SU-DHL-6 (cell line): Measurements from ENCODE around the gene OR9A4.
"Not testable (repeated sequence)": the region's sequence is repeated elsewhere in the genome, so short reads cannot be mapped to it uniquely, and the experiment has no call there.

Experiments used
- H2AFZ ChIP-seq: fragments of 200-600 bp; sonication (generic); 2 replicates; pipeline ENCODE4 v1.6.1; 2014; ENCODE audit warnings: low read depth, mild to moderate bottlenecking, moderate library complexity, mixed read lengths, antibody characterized with exemption, low read length; ENCODE audit not compliant: severe bottlenecking
- H3F3A ChIP-seq: fragments of 200-600 bp; shearing (Covaris generic); 2 replicates; pipeline ENCODE4 v1.6.0; 2016; ENCODE audit warnings: antibody characterized with exemption, mild to moderate bottlenecking; ENCODE audit not compliant: insufficient read depth
- H3K27ac ChIP-seq: fragments of 200-600 bp; sonication (generic); 2 replicates; pipeline ENCODE4 v1.5.1; 2016; ENCODE audit warnings: low read depth, mild to moderate bottlenecking, low read length, moderate library complexity, mixed read lengths
- H3K27me3 ChIP-seq: fragments of 200-600 bp; sonication (generic), shearing (Covaris generic); 2 replicates; pipeline ENCODE4 v1.6.0; 2014; ENCODE audit warnings: mild to moderate bottlenecking, low read length
- H3K36me3 ChIP-seq: fragments of 200-600 bp; sonication (generic); 2 replicates; pipeline ENCODE4 v1.6.1; 2014; ENCODE audit warnings: mild to moderate bottlenecking, low read length, mixed read lengths
- H3K4me2 ChIP-seq: fragments of 300-600, 200-600 bp; shearing (Covaris generic), sonication (generic); 2 replicates; pipeline ENCODE4 v1.6.0; 2014; ENCODE audit warnings: low read length, low read depth, mild to moderate bottlenecking; ENCODE audit not compliant: poor library complexity, severe bottlenecking
- H3K4me3 ChIP-seq: fragments of 200-600 bp; sonication (generic); 2 replicates; pipeline ENCODE4 v1.5.1; 2014; ENCODE audit warnings: antibody characterized with exemption, low read length, mild to moderate bottlenecking, mixed read lengths; ENCODE audit not compliant: insufficient read depth, poor library complexity, severe bottlenecking
- H3K79me2 ChIP-seq: fragments of 200-600 bp; sonication (generic); 2 replicates; pipeline ENCODE4 v1.6.1; 2014; ENCODE audit warnings: mild to moderate bottlenecking, low read length, moderate library complexity; ENCODE audit not compliant: insufficient read depth
- H3K9ac ChIP-seq: fragments of 200-600 bp; sonication (generic); 2 replicates; pipeline ENCODE4 v1.7.0; 2014; ENCODE audit warnings: mild to moderate bottlenecking, low read length
- H3K9me2 ChIP-seq: fragments of 200-600 bp; sonication (generic); replicated peaks from 2 replicates; pipeline ENCODE4 v1.6.1; 2014; ENCODE audit warnings: low read length; ENCODE audit not compliant: insufficient read depth
- H3K9me3 ChIP-seq: fragments of 200-600 bp; sonication (generic); 2 replicates; pipeline ENCODE4 v1.6.1; 2014; ENCODE audit warnings: low read length, mixed read lengths; ENCODE audit not compliant: insufficient read depth
- H4K20me1 ChIP-seq: fragments of 200-600 bp; sonication (generic); 2 replicates; pipeline ENCODE4 v1.6.1; 2014; ENCODE audit warnings: low read depth, mild to moderate bottlenecking, antibody characterized with exemption, low read length, moderate library complexity, mixed read lengths
- EZH2phosphoT487 ChIP-seq: fragments of 200-600 bp; sonication (generic), shearing (Covaris generic); conservative IDR thresholded peaks from 2 replicates; pipeline ENCODE4 v1.6.1; 2018; ENCODE audit warnings: mild to moderate bottlenecking, antibody characterized with exemption, low read length, moderate library complexity, mixed read lengths
- TF ChIP-seq, protein P1 (sequence below): fragments of 200-600 bp; sonication (generic); IDR thresholded peaks from one replicate; pipeline ENCODE4 v1.5.1; 2017; ENCODE audit warnings: antibody characterized with exemption, mild to moderate bottlenecking, low read length, moderate library complexity; ENCODE audit not compliant: insufficient read depth, poor library complexity, severe bottlenecking

Gene OR9A4

DNA sequence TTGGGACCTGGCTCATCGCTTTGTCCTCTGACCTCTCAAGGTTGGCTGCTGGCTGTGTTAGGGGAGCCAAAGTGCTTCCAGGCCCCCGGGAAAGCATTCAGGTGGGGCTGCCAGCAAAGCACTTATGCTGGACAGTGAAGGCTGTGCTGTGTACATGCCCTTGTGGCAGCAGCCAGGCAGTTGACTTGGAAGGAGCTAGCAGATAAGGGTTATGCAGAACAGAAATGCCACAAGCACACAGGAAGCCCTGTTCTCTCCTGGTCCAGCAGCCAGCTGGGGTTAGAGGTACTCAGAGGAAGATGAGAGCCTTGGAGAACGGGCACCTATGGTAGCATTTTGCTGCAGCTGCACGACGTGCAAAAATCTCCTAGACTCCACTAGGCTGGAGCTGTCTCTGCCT lies 35.2 kb upstream of the OR9A4 start:
- Histone ChIP-seq H4K20me1 (no peaks in the 10 kb centered on the region), H3K4me2 (no peak overlapping the region), H3K36me3 (no peaks in the 10 kb centered on the region), H3K79me2 (no peaks in the 10 kb centered on the region), H3K27me3 (no peaks in the 10 kb centered on the region), H3K4me3 (no peak overlapping the region), H3F3A (no peaks in the 10 kb centered on the region), H3K9ac (no peak overlapping the region), H2AFZ (no peak overlapping the region), H3K9me2 (no peaks in the 10 kb centered on the region), H3K9me3 (no peaks in the 10 kb centered on the region), H3K27ac (no peak overlapping the region)
- TF ChIP-seq EZH2phosphoT487 = no peak
- TF ChIP-seq, protein P1, sequence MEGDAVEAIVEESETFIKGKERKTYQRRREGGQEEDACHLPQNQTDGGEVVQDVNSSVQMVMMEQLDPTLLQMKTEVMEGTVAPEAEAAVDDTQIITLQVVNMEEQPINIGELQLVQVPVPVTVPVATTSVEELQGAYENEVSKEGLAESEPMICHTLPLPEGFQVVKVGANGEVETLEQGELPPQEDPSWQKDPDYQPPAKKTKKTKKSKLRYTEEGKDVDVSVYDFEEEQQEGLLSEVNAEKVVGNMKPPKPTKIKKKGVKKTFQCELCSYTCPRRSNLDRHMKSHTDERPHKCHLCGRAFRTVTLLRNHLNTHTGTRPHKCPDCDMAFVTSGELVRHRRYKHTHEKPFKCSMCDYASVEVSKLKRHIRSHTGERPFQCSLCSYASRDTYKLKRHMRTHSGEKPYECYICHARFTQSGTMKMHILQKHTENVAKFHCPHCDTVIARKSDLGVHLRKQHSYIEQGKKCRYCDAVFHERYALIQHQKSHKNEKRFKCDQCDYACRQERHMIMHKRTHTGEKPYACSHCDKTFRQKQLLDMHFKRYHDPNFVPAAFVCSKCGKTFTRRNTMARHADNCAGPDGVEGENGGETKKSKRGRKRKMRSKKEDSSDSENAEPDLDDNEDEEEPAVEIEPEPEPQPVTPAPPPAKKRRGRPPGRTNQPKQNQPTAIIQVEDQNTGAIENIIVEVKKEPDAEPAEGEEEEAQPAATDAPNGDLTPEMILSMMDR = no peak

DNA sequence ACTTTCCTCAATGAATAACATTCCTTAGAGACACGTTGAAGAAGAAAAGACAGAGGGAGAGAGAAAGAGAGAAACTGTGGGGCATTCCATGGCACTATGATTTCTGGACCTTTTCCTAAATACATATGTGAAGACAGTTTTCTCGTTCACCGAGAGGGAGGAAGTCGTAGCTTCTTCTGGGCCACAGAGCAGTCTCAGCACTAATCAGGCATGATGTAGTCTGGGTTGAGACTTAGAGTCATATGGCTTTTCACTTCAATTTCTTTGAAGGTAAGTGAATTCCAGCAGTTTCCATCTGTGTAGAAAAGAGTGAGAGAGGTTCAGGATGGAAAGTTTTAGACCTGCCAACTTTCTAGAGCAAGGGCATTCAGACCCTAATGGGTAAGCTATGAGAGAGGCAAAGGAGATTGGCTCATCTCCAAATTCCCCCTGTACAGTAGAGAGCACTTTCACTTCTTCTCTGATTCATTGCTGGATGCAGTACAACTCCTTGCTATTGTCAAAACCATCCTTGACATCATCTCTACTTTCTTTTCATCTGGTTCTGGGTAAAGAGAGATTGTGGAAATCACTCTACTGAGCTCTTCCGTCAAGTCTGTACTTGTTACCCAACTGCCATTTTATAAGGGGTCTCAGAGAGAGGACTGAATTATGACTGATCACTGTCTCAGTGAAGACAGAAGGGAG lies 31.5 kb upstream of the OR9A4 start:
- no peak overlapping the region for H3K4me2 ChIP-seq
- H3K9me2 ChIP-seq = no peaks in the 10 kb centered on the region
- no peaks in the 10 kb centered on the region for H3K36me3 ChIP-seq
- no peaks in the 10 kb centered on the region for H4K20me1 ChIP-seq
- H2AFZ ChIP-seq = no peak overlapping the region
- H3K9ac ChIP-seq = no peak overlapping the region
- H3F3A ChIP-seq = no peaks in the 10 kb centered on the region
- H3K79me2 ChIP-seq = no peaks in the 10 kb centered on the region
- TF ChIP-seq EZH2phosphoT487 = no peak
- TF ChIP-seq, protein P1 = no peak
- no peaks in the 10 kb centered on the region for H3K9me3 ChIP-seq
- H3K27me3 ChIP-seq = no peaks in the 10 kb centered on the region
- H3K27ac ChIP-seq = no peak overlapping the region
- no peak overlapping the region for H3K4me3 ChIP-seq

DNA sequence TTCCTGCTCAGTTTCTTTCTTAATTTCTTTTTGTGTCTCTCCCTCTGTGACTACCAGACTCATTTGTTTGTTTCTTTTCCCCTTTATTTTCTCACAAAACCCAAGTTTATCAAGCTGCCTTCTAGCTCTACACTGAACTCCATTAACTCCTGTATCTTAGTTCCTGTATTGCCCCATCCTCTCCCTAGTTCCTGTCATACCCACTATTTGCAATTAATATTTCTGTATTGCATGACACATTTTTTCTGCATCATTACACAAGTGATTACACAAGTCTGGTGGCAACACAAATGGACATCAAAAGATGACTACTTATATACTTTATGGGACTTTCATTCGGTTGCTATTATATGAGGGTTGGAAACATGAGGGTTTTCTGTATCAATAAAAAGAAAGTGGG lies 26.9 kb upstream of the OR9A4 start:
- Histone ChIP-seq H3K4me2 (no peak overlapping the region), H3K36me3 (no peaks in the 10 kb centered on the region), H3K9ac (no peak overlapping the region), H3K9me2 (no peaks in the 10 kb centered on the region), H3K79me2 (no peaks in the 10 kb centered on the region), H4K20me1 (no peaks in the 10 kb centered on the region), H3K27me3 (no peaks in the 10 kb centered on the region), H3K9me3 (no peaks in the 10 kb centered on the region), H3K4me3 (no peak overlapping the region), H3K27ac (no peak overlapping the region), H2AFZ (no peak overlapping the region), H3F3A (no peaks in the 10 kb centered on the region)
- TF ChIP-seq EZH2phosphoT487 = no peak

DNA sequence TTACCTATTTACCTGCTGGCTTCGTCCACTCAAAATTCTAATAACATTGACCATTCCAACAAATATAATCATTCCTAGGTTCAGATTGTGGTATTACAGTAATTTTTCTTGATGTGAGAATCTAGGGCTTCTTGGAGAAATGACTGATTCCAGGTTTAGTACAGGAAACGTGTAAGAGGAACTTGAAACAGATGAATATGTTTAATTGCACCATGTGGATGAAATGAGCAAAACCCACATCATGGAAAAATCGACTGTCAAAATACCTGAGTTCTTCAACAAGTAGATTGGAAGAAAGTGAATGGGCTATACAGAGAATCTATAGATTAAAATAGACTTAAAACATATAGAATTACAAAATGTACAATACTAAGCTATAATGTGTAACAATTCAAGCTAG lies 24.9 kb upstream of the OR9A4 start:
- Histone ChIP-seq H3K27ac (no peak overlapping the region), H3F3A (no peaks in the 10 kb centered on the region), H3K9me3 (no peaks in the 10 kb centered on the region), H3K9ac (no peak overlapping the region), H3K4me2 (no peak overlapping the region), H3K4me3 (no peak overlapping the region), H2AFZ (no peak overlapping the region), H3K9me2 (no peaks in the 10 kb centered on the region), H3K79me2 (no peaks in the 10 kb centered on the region), H3K36me3 (no peaks in the 10 kb centered on the region), H4K20me1 (no peaks in the 10 kb centered on the region), H3K27me3 (no peaks in the 10 kb centered on the region)
- TF ChIP-seq EZH2phosphoT487 = no peak
- TF ChIP-seq, protein P1 = no peak

DNA sequence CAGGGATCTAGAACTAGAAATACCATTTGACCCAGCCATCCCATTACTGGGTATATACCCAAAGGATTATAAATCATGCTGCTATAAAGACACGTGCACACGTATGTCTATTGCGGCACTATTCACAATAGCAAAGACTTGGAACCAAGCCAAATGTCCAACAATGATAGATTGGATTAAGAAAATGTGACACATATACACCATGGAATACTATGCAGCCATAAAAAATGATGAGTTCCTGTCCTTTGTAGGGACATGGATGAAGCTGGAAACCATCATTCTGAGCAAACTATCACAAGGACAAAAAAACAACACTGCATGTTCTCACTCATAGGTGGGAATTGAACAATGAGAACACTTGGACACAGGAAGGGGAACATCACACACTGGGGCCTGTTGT lies 16.8 kb upstream of the OR9A4 start:
- H3K9me2 ChIP-seq, H3K4me3 ChIP-seq, H2AFZ ChIP-seq, H3K9me3 ChIP-seq, H3K27ac ChIP-seq, H3K9ac ChIP-seq, H3K79me2 ChIP-seq, H3F3A ChIP-seq, H3K27me3 ChIP-seq, H3K4me2 ChIP-seq, H4K20me1 ChIP-seq, H3K36me3 ChIP-seq: not testable (repeated sequence)
